SK-N-SH (cell line): Measurements from ENCODE around the gene MYH7B. TPM values are rescaled to one million over a fixed set of nuclear protein-coding genes. Genes with fewer than 3 reads are reported as not detected.

ENCODE experiments used
- CTCF ChIA-PET: fragments of 300-600, 350-600 bp; formaldehyde crosslinking; extraction: SDS; loops from one replicate; lab custom pipeline; 2021; lab: Yijun Ruan, JAX
- POLR2A ChIA-PET: fragments of 350-600 bp; sonication (Branson Sonifier 250); formaldehyde crosslinking; extraction: SDS; loops from one replicate; lab custom pipeline; 2020; ENCODE audit warnings: antibody characterized with exemption, inconsistent platforms; lab: Yijun Ruan, JAX
- DNase-seq: peaks from one replicate; pipeline ENCODE4 v3.0.0; 2012
- H2AFZ ChIP-seq: fragments of 200-600 bp; sonication (generic); 2 replicates; pipeline ENCODE4 v1.8.1; 2016; ENCODE audit warnings: antibody characterized with exemption, mild to moderate bottlenecking, low read depth
- H3F3A ChIP-seq: fragments of 200-600 bp; sonication (generic); replicated peaks from 2 replicates; pipeline ENCODE3; 2016; ENCODE audit warnings: antibody characterized with exemption, mild to moderate bottlenecking; ENCODE audit not compliant: insufficient read depth
- H3K27ac ChIP-seq, 2 experiments: fragments of 200-500 bp in 1 of 2; fragments of 200-600 bp in 1 of 2; sonication (Bioruptor generic) in 1 of 2; sonication (generic), shearing (Covaris generic) in 1 of 2; 2 replicates each; pipeline versions ENCODE4 v1.5.1 to v1.6.1; 2014 to 2016; ENCODE audit warnings: low read depth in 2 of 2, inconsistent platforms in 1 of 2, low read length in 1 of 2, mild to moderate bottlenecking in 1 of 2, mixed read lengths in 1 of 2
- H3K27me3 ChIP-seq: fragments of 200-600 bp; sonication (generic), shearing (Covaris generic); 2 replicates; pipeline ENCODE4 v1.6.1; 2016; ENCODE audit warnings: mixed run types; ENCODE audit not compliant: insufficient read depth
- H3K36me3 ChIP-seq, 2 experiments: fragments of 200-500 bp in 1 of 2; fragments of 200-600 bp in 1 of 2; sonication (Bioruptor generic) in 1 of 2; sonication (generic) in 1 of 2; replicated peaks in 1 of 2; 2 replicates each; pipeline versions ENCODE3 to v1.5.1; 2014 to 2016; ENCODE audit warnings: low read length in 1 of 2, mild to moderate bottlenecking in 1 of 2; ENCODE audit not compliant: insufficient read depth in 2 of 2, control insufficient read depth in 1 of 2
- H3K4me1 ChIP-seq, 2 experiments: fragments of 200-500 bp in 1 of 2; fragments of 200-600 bp in 1 of 2; sonication (Bioruptor generic) in 1 of 2; sonication (generic), shearing (Covaris generic) in 1 of 2; 2 replicates each; pipeline versions ENCODE4 v1.5.1 to v1.6.1; 2014 to 2016; ENCODE audit warnings: low read depth in 1 of 2, low read length in 1 of 2, mixed run types in 1 of 2; ENCODE audit not compliant: insufficient read depth in 2 of 2, control insufficient read depth in 1 of 2
- H3K4me2 ChIP-seq: fragments of 200-600 bp; sonication (generic), shearing (Covaris generic); 2 replicates; pipeline ENCODE4 v1.6.1; 2017; ENCODE audit warnings: mixed run types
- H3K4me3 ChIP-seq, 2 experiments: fragments of 200-500 bp in 1 of 2; fragments of 200-600 bp in 1 of 2; sonication (Bioruptor generic) in 1 of 2; sonication (generic), shearing (Covaris generic) in 1 of 2; 2 replicates each; pipeline versions ENCODE4 v1.5.1 to v1.8.1; 2014 to 2016; ENCODE audit warnings: low read depth in 2 of 2, inconsistent platforms in 1 of 2, low read length in 1 of 2, mild to moderate bottlenecking in 1 of 2, mixed read lengths in 1 of 2, moderate library complexity in 1 of 2
- H3K79me2 ChIP-seq: fragments of 200-600 bp; sonication (generic); 2 replicates; pipeline ENCODE4 v1.8.1; 2017; ENCODE audit warnings: mild to moderate bottlenecking; ENCODE audit not compliant: insufficient read depth
- H3K9ac ChIP-seq: fragments of 200-600 bp; sonication (generic); 2 replicates; pipeline ENCODE4 v1.6.1; 2017; ENCODE audit warnings: mixed run types
- H3K9me2 ChIP-seq: fragments of 200-600 bp; sonication (generic); 2 replicates; pipeline ENCODE4 v1.6.1; 2017; ENCODE audit warnings: mixed run types
- H3K9me3 ChIP-seq: fragments of 200-600 bp; sonication (generic); 2 replicates; pipeline ENCODE4 v1.6.1; 2017; ENCODE audit warnings: mixed run types, mild to moderate bottlenecking, moderate library complexity
- H4K20me1 ChIP-seq: fragments of 200-600 bp; sonication (generic); 2 replicates; pipeline ENCODE4 v1.6.1; 2017; ENCODE audit warnings: mild to moderate bottlenecking, mixed run types; ENCODE audit not compliant: insufficient read depth
- ELF1 ChIP-seq: IDR thresholded peaks from 2 replicates; pipeline ENCODE4 v1.4.0; 2012
- EP300 ChIP-seq, 2 experiments: IDR thresholded peaks; 2 replicates each; pipeline versions ENCODE4 v1.4.0 to v1.6.1; 2012; ENCODE audit warnings: borderline replicate concordance in 1 of 2, low read depth in 1 of 2, low read length in 1 of 2
- GABPA ChIP-seq: IDR thresholded peaks from 2 replicates; pipeline ENCODE4 v1.4.0; 2012; ENCODE audit warnings: low read depth, mild to moderate bottlenecking
- GATA2 ChIP-seq: sonication (generic); formaldehyde crosslinking; IDR thresholded peaks from 2 replicates; pipeline ENCODE4 v1.5.0; 2020; ENCODE audit warnings: mild to moderate bottlenecking, missing genetic modification reagents
- RCOR1 ChIP-seq: fragments of 150-350 bp; IDR thresholded peaks from 2 replicates; pipeline ENCODE4 v1.6.1; 2017; ENCODE audit warnings: antibody characterized with exemption, low read length
- RFX5 ChIP-seq: IDR thresholded peaks from 2 replicates; pipeline ENCODE4 v1.6.1; 2012; ENCODE audit warnings: mild to moderate bottlenecking, improper control_type of control experiment, low read length
- SIN3A ChIP-seq: IDR thresholded peaks from 2 replicates; pipeline ENCODE4 v1.6.1; 2012; ENCODE audit warnings: low read depth, mild to moderate bottlenecking, low read length, moderate library complexity, borderline replicate concordance
- USF2 ChIP-seq: fragments of 150-350 bp; IDR thresholded peaks from 2 replicates; pipeline ENCODE4 v1.6.1; 2017; ENCODE audit warnings: antibody characterized with exemption, low read length, low read depth, borderline replicate concordance
- WGBS: methylation state at CpG from one replicate; pipeline ENCODE4 v1.1.6; 2017; ENCODE audit warnings: low lambda C conversion rate; 5-methylcytosine and 5-hydroxymethylcytosine counted together
- polyA plus RNA-seq, 3 experiments: library from polyadenylated mRNA; depleted of rRNA; stranded (reverse); fragments of >200 nt; gene quantifications; 2 replicates each; pipeline ENCODE4 v1.2.3, GENCODE V29; 2012
- TF ChIP-seq, protein P1 (sequence below): IDR thresholded peaks from 2 replicates; pipeline ENCODE4 v1.4.0; 2012; ENCODE audit warnings: low read depth, borderline replicate concordance
- TF ChIP-seq, protein P2 (sequence below): IDR thresholded peaks from 2 replicates; pipeline ENCODE4; 2012

The MYH7B gene
- polyA plus RNA-seq, 1 of the 3 experiments (the other 2 are of a cell fraction), result 0.41 TPM

- H2AFZ ChIP-seq, result no peak overlapping the region
- no peaks in the 10 kb centered on the region for H4K20me1 ChIP-seq
- ChIA-PET POLR2A (no interaction called here), CTCF (no interaction called here)
- no peak overlapping the region for H3K27ac ChIP-seq
- no peak overlapping the region for H3K4me3 ChIP-seq
- no peaks in the 10 kb centered on the region for H3K36me3 ChIP-seq
- H3K79me2 ChIP-seq, result no peaks in the 10 kb centered on the region
- H3K9me2 ChIP-seq, result no peaks in the 10 kb centered on the region
- H3K9ac ChIP-seq, result no peak overlapping the region
- H3K27me3 ChIP-seq, result no peaks in the 10 kb centered on the region
- no peak for DNase-seq
- peaks cover 0 to 7% of the 10 kb centered on the region in 2 experiments; a peak in 1 of 4 replicates for H3K4me1 ChIP-seq
- no peaks in the 10 kb centered on the region for H3K9me3 ChIP-seq
- TF ChIP-seq USF2 (no peak), ELF1 (no peak), RFX5 (no peak), RCOR1 (no peak), GATA2 (no peak), EP300 (IDR thresholded peaks at IDR 0.05; ENCODE audit: borderline replicate concordance in 1 of 2, low read depth in 1 of 2, low read length in 1 of 2) (no peak), SIN3A (no peak)
- TF ChIP-seq, protein P1, sequence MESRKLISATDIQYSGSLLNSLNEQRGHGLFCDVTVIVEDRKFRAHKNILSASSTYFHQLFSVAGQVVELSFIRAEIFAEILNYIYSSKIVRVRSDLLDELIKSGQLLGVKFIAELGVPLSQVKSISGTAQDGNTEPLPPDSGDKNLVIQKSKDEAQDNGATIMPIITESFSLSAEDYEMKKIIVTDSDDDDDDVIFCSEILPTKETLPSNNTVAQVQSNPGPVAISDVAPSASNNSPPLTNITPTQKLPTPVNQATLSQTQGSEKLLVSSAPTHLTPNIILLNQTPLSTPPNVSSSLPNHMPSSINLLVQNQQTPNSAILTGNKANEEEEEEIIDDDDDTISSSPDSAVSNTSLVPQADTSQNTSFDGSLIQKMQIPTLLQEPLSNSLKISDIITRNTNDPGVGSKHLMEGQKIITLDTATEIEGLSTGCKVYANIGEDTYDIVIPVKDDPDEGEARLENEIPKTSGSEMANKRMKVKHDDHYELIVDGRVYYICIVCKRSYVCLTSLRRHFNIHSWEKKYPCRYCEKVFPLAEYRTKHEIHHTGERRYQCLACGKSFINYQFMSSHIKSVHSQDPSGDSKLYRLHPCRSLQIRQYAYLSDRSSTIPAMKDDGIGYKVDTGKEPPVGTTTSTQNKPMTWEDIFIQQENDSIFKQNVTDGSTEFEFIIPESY, result no peak
- TF ChIP-seq, protein P2, sequence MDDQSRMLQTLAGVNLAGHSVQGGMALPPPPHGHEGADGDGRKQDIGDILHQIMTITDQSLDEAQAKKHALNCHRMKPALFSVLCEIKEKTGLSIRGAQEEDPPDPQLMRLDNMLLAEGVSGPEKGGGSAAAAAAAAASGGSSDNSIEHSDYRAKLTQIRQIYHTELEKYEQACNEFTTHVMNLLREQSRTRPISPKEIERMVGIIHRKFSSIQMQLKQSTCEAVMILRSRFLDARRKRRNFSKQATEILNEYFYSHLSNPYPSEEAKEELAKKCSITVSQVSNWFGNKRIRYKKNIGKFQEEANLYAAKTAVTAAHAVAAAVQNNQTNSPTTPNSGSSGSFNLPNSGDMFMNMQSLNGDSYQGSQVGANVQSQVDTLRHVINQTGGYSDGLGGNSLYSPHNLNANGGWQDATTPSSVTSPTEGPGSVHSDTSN, result no peak
- WGBS, result 80% methylated on average over 5 of the region's 5 CpGs
- H3F3A ChIP-seq, result no peaks in the 10 kb centered on the region
- no peak overlapping the region for H3K4me2 ChIP-seq
Measured at GRCh38 chr20:34983089-34983820, 27.6 kb downstream of the MYH7B start.

- no peaks in the 10 kb centered on the region for H3K36me3 ChIP-seq
- no peaks in the 10 kb centered on the region for H3K27me3 ChIP-seq
- 79% methylated on average over 10 of the region's 14 CpGs for WGBS
- H4K20me1 ChIP-seq, result no peaks in the 10 kb centered on the region
- no peak for DNase-seq
- no peak overlapping the region for H3K4me2 ChIP-seq
- H3K4me3 ChIP-seq, result no peak overlapping the region
- H3K9ac ChIP-seq, result no peak overlapping the region
- H3K4me1 ChIP-seq, result peaks cover 0 to 7% of the 10 kb centered on the region in 2 experiments; a peak in 1 of 4 replicates
- no peaks in the 10 kb centered on the region for H3K79me2 ChIP-seq
- H2AFZ ChIP-seq, result no peak overlapping the region
- H3F3A ChIP-seq, result no peaks in the 10 kb centered on the region
- POLR2A ChIA-PET, result interaction anchor here (1.4 kb wide), 1 partner anchor 10 kb away, joined by 3 read pairs; no protein-coding TSS in a partner anchor
- no peak for TF ChIP-seq GABPA
- TF ChIP-seq RFX5, result no peak
- H3K9me3 ChIP-seq, result no peaks in the 10 kb centered on the region
- CTCF ChIA-PET, result interaction anchor here (1.5 kb wide), 1 partner anchor 18 kb away, joined by 3 read pairs; no protein-coding TSS in a partner anchor
- H3K27ac ChIP-seq, result no peak overlapping the region
- no peaks in the 10 kb centered on the region for H3K9me2 ChIP-seq
Measured at GRCh38 chr20:34983995-34984735, 28.5 kb downstream of the MYH7B start.
